WTC11 (cell line): ENCODE data around the gene TRIP13.

Experiments
- AFF4 ChIP-seq: sonication (generic); formaldehyde crosslinking; IDR thresholded peaks from 2 replicates; pipeline ENCODE4 v1.8.1; 2023; ENCODE audit warnings: mild to moderate bottlenecking, missing genetic modification reagents, borderline replicate concordance
- ATF2 ChIP-seq: sonication (generic); formaldehyde crosslinking; IDR thresholded peaks from 2 replicates; pipeline ENCODE4 v1.8.1; 2022; ENCODE audit warnings: low read depth, missing genetic modification reagents, borderline replicate concordance
- ATF3 ChIP-seq: sonication (generic); formaldehyde crosslinking; conservative IDR thresholded peaks from 2 replicates; pipeline ENCODE4 v1.8.1; 2022; ENCODE audit warnings: mild to moderate bottlenecking, missing genetic modification reagents
- CBFB ChIP-seq: sonication (generic); formaldehyde crosslinking; IDR thresholded peaks from 2 replicates; pipeline ENCODE4 v1.8.1; 2022; ENCODE audit warnings: mild to moderate bottlenecking, low read depth, missing genetic modification reagents
- CTCF ChIP-seq: fragments of 200-600 bp; IDR thresholded peaks from 2 replicates; pipeline ENCODE4 v1.8.0; 2022; ENCODE audit warnings: antibody characterized with exemption
- ELF4 ChIP-seq: sonication (generic); formaldehyde crosslinking; IDR thresholded peaks from 2 replicates; pipeline ENCODE4 v1.8.1; 2022; ENCODE audit warnings: low read depth, mild to moderate bottlenecking, moderate library complexity, missing genetic modification reagents
- FOXJ3 ChIP-seq: sonication (generic); formaldehyde crosslinking; IDR thresholded peaks from 2 replicates; pipeline ENCODE4 v1.9.0; 2021; ENCODE audit warnings: missing genetic modification reagents, mild to moderate bottlenecking, borderline replicate concordance
- NFATC4 ChIP-seq: fragments of 250-450 bp; sonication (Bioruptor Pico); IDR thresholded peaks from 2 replicates; pipeline ENCODE4 v1.9.0; 2021; ENCODE audit warnings: mild to moderate bottlenecking
- NFYB ChIP-seq: sonication (generic); formaldehyde crosslinking; conservative IDR thresholded peaks from 2 replicates; pipeline ENCODE4 v1.8.0; 2022; ENCODE audit warnings: low read depth, missing genetic modification reagents
- NR3C1 ChIP-seq: sonication (generic); formaldehyde crosslinking; conservative IDR thresholded peaks from 2 replicates; pipeline ENCODE4 v1.8.1; 2023; ENCODE audit warnings: low read depth, mild to moderate bottlenecking, missing genetic modification reagents
- OVOL2 ChIP-seq: fragments of 250-450 bp; sonication (Bioruptor Pico); IDR thresholded peaks from 2 replicates; pipeline ENCODE4 v1.9.0; 2021; ENCODE audit warnings: mild to moderate bottlenecking, borderline replicate concordance
- USF2 ChIP-seq: sonication (generic); formaldehyde crosslinking; IDR thresholded peaks from 2 replicates; pipeline ENCODE4 v1.8.1; 2023; ENCODE audit warnings: mild to moderate bottlenecking, missing genetic modification reagents, moderate library complexity

GRCh38 chr5:914174-914573 lies 21.5 kb downstream of the TRIP13 start:
- TF ChIP-seq CTCF (no peak), FOXJ3 (no peak), ATF2 (CRISPR knock-in tag) (no peak), CBFB (no peak), USF2 (no peak), ATF3 (CRISPR knock-in tag) (no peak), NFYB (CRISPR knock-in tag) (no peak), AFF4 (no peak), NR3C1 (CRISPR knock-in tag) (no peak), NFATC4 (CRISPR knock-in tag) (no peak), OVOL2 (CRISPR knock-in tag) (no peak), ELF4 (CRISPR knock-in tag) (no peak)
